Ovary (tissue), 3 donors: Measurements from ENCODE around the gene ATXN1.

ENCODE experiments used
- POLR2A ChIP-seq: fragments of 450-650 bp; IDR thresholded peaks from one replicate; pipeline ENCODE4 v1.6.1; 2017; ENCODE audit warnings: antibody characterized with exemption, mild to moderate bottlenecking, moderate library complexity
- TF ChIP-seq, protein P1 (sequence below), 3 donors: fragments of 450-650 bp in 2 of 3; fragments of 200-600 bp in 1 of 3; IDR thresholded peaks; one replicate each; pipeline versions ENCODE4 v1.5.1 to v1.8.0; 2016 to 2022; ENCODE audit warnings: antibody characterized with exemption in 3 of 3, mild to moderate bottlenecking in 1 of 3
- donor health status: DM: no; HTN: no; CAD: no.

DNA sequence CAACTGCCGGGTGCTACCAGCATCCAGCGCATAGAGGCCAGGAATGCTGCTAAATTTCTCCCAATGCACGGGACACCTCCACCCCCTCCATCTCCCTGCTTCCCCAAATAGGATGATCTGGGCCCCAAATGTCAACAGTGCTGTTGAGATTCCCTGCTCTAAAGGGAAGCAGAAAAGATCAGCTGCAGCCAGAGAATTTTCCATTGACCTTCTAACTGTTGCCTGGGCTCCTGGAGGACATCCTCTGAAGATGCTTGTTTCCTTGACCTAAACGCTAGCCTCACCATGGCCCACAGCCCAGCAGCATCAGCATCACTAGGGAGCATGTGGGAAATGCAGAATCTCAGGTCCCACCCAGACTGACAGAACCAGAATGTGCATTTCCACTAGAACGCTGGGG is 361.6 kb downstream of the ATXN1 start:
- TF ChIP-seq, protein P1, sequence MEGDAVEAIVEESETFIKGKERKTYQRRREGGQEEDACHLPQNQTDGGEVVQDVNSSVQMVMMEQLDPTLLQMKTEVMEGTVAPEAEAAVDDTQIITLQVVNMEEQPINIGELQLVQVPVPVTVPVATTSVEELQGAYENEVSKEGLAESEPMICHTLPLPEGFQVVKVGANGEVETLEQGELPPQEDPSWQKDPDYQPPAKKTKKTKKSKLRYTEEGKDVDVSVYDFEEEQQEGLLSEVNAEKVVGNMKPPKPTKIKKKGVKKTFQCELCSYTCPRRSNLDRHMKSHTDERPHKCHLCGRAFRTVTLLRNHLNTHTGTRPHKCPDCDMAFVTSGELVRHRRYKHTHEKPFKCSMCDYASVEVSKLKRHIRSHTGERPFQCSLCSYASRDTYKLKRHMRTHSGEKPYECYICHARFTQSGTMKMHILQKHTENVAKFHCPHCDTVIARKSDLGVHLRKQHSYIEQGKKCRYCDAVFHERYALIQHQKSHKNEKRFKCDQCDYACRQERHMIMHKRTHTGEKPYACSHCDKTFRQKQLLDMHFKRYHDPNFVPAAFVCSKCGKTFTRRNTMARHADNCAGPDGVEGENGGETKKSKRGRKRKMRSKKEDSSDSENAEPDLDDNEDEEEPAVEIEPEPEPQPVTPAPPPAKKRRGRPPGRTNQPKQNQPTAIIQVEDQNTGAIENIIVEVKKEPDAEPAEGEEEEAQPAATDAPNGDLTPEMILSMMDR (IDR thresholded peaks at IDR 0.05) = no peak
- TF ChIP-seq POLR2A = no peak
